ENCODE data around the gene AHI1. TPM values are rescaled to one million over a fixed set of nuclear protein-coding genes. Genes with fewer than 3 reads are reported as not detected.

Gene AHI1
- total and polyA plus RNA-seq, 10 of the 15 experiments (the other 5 are each of a cell fraction or from before 2014, with no cell fraction given): 3.2 to 9.5 (median 4.6) TPM

- H4K20me1 ChIP-seq (ENCODE audit: control insufficient read depth, insufficient read depth): no peaks in the 10 kb centered on the region
- DNase-seq (ENCODE audit: low read depth, low spot score): no peak
- H3K4me2 ChIP-seq (ENCODE audit: control insufficient read depth, insufficient read depth): no peak overlapping the region
- CTCF ChIA-PET: interaction anchor here (1.4 kb wide), 1 partner anchor 14 kb away, joined by 4 read pairs; no protein-coding TSS in a partner anchor
- RAD21 ChIA-PET (ENCODE audit: unreplicated experiment): no interaction called here
- intact Hi-C loops (cut with micrococcal nuclease; ENCODE audit: unreplicated experiment) (no loop called here), in situ Hi-C loops (cut with MboI) (no loop called here)
- no peak for ATAC-seq
- no peaks in the 10 kb centered on the region for H3K36me3 ChIP-seq (ENCODE audit: control insufficient read depth in 2 of 2, insufficient read depth in 2 of 2, low read length in 1 of 2)
- SMC1A ChIA-PET (ENCODE audit: uncharacterized antibody, unreplicated experiment): interaction anchor here (1.8 kb wide), 1 partner anchor 72 kb away, joined by 5 read pairs; no protein-coding TSS in a partner anchor
- POLR2A ChIA-PET: no interaction called here
- H2AFZ ChIP-seq (ENCODE audit: control insufficient read depth, low read depth, low read length): no peak overlapping the region
- H3K27ac ChIP-seq (ENCODE audit: control insufficient read depth, insufficient read depth): no peak overlapping the region
- H3K9me3 ChIP-seq (replicated peaks; ENCODE audit: control insufficient read depth, insufficient read depth, low read length): no peaks in the 10 kb centered on the region
- H3K4me1 ChIP-seq (ENCODE audit: control insufficient read depth, insufficient read depth, low read length): no peaks in the 10 kb centered on the region; the same call in 1 of the 2 replicates
- H3K79me2 ChIP-seq (ENCODE audit: control insufficient read depth, insufficient read depth, low read length): no peaks in the 10 kb centered on the region
- no TSS peak for BruUV-seq (replicated peaks)
- no peak overlapping the region for H3K9ac ChIP-seq (ENCODE audit: control insufficient read depth, insufficient read depth, low read length)
- no peak overlapping the region for H3K4me3 ChIP-seq
- FAIRE-seq: peak; percentile 7
- H3K27me3 ChIP-seq (replicated peaks in 1 of 2; ENCODE audit: control insufficient read depth in 2 of 2, insufficient read depth in 2 of 2, low read length in 1 of 2): no peaks in the 10 kb centered on the region
- WGBS (ENCODE audit: insufficient coverage, insufficient replicate concordance, low lambda C conversion rate, missing lambda C conversion rate): 90% methylated on average over 9 of the region's 9 CpGs
- no peak for TF ChIP-seq MLLT1 (IDR thresholded peaks at IDR 0.05)
- TF ChIP-seq HCFC1 (IDR thresholded peaks at IDR 0.05; ENCODE audit: low read length): no peak
- TF ChIP-seq CTCF (IDR thresholded peaks at IDR 0.05 in 2 of 3, conservative IDR thresholded peaks at IDR 0.05 in 1 of 3; ENCODE audit: control insufficient read depth in 2 of 3, extremely low read depth in 1 of 3, insufficient read depth in 1 of 3, low read depth in 3 of 3, low read length in 3 of 3): no peak
- TF ChIP-seq NKRF (conservative IDR thresholded peaks at IDR 0.05): no peak
- TF ChIP-seq SIX5 (IDR thresholded peaks at IDR 0.05; ENCODE audit: low read depth, low read length, severe bottlenecking): no peak
- no peak for TF ChIP-seq CHD4 (IDR thresholded peaks at IDR 0.05)
- no peak for TF ChIP-seq BMI1 (IDR thresholded peaks at IDR 0.05; ENCODE audit: borderline replicate concordance)
- TF ChIP-seq TAF1 (IDR thresholded peaks at IDR 0.05; ENCODE audit: borderline replicate concordance, low read depth, low read length): no peak
- no peak for TF ChIP-seq BACH1 (IDR thresholded peaks at IDR 0.05; ENCODE audit: borderline replicate concordance)
- no peak for TF ChIP-seq PML (IDR thresholded peaks at IDR 0.05; ENCODE audit: low read length)
- TF ChIP-seq ZZZ3 (IDR thresholded peaks at IDR 0.05; ENCODE audit: control insufficient read depth, insufficient read length, low read depth): no peak
- no peak for TF ChIP-seq RCOR1 (conservative IDR thresholded peaks at IDR 0.05; ENCODE audit: low read depth, low read length)
- TF ChIP-seq SUZ12 (IDR thresholded peaks at IDR 0.05; ENCODE audit: unreplicated experiment): no peak
- TF ChIP-seq MEF2A (IDR thresholded peaks at IDR 0.05; ENCODE audit: insufficient read depth, low read depth, low read length): no peak
- no peak for TF ChIP-seq ATF3 (IDR thresholded peaks at IDR 0.05; ENCODE audit: borderline replicate concordance, extremely low read depth, low read depth, low read length)
- TF ChIP-seq IKZF2 (IDR thresholded peaks at IDR 0.05): no peak
Measured at GRCh38 chr6:135250751-135251497, 246.6 kb downstream of the AHI1 start.

Measured in GM12878 (cell line).